GM12878 (cell line): ENCODE data around the gene NSMCE3. TPM values are rescaled to one million over a fixed set of nuclear protein-coding genes. Genes with fewer than 3 reads are reported as not detected.
A peak's percentile ranks its signal among the peaks of the same experiment; 100 is the strongest.

ENCODE experiments used
- ATF7 ChIP-seq: fragments of 450-650 bp; IDR thresholded peaks from 2 replicates; pipeline ENCODE4 v1.6.1; 2016; ENCODE audit warnings: low read depth, mild to moderate bottlenecking
- BCL11A ChIP-seq: IDR thresholded peaks from 2 replicates; pipeline ENCODE4 v1.6.1; 2011; ENCODE audit warnings: low read depth, low read length
- BHLHE40 ChIP-seq, 2 experiments: fragments of 450-650 bp in 1 of 2; IDR thresholded peaks; 2 replicates each; pipeline ENCODE4 v1.6.1; 2011 to 2017; ENCODE audit warnings: low read depth in 2 of 2, borderline replicate concordance in 1 of 2, improper control_type of control experiment in 1 of 2, low read length in 1 of 2, mild to moderate bottlenecking in 1 of 2
- CREB1 ChIP-seq: IDR thresholded peaks from 2 replicates; pipeline ENCODE4 v1.6.1; 2012; ENCODE audit warnings: low read depth, mild to moderate bottlenecking, inconsistent platforms
- CREM ChIP-seq: IDR thresholded peaks from 2 replicates; pipeline ENCODE4 v1.6.1; 2014; ENCODE audit warnings: antibody characterized with exemption, low read depth
- DPF2 ChIP-seq: fragments of 450-650 bp; IDR thresholded peaks from 2 replicates; pipeline ENCODE4 v1.6.1; 2017; ENCODE audit warnings: mild to moderate bottlenecking
- EP300 ChIP-seq, 2 experiments: fragments of 150-350 bp in 1 of 2; IDR thresholded peaks; 2 replicates each; pipeline ENCODE4 v1.6.1; 2011 to 2012; ENCODE audit warnings: low read depth in 2 of 2, low read length in 2 of 2, borderline replicate concordance in 1 of 2, improper control_type of control experiment in 1 of 2, inconsistent platforms in 1 of 2; ENCODE audit not compliant: control insufficient read depth in 1 of 2
- RUNX3 ChIP-seq: IDR thresholded peaks from 2 replicates; pipeline ENCODE4 v1.6.1; 2012; ENCODE audit warnings: low read length, inconsistent platforms
- ZBED1 ChIP-seq: IDR thresholded peaks from 2 replicates; pipeline ENCODE4 v1.6.1; 2016; ENCODE audit warnings: borderline replicate concordance
- polyA plus RNA-seq, 11 experiments: library from polyadenylated mRNA; depleted of rRNA in 4 of 11; unstranded in 6 of 11; stranded (reverse) in 5 of 11; fragments of >200 nt; fragmentation: Nextera tagmentation in 4 of 11; fragmentation: Illumina TruSeq in 1 of 11; extraction: Ambion mirVana in 4 of 11; extraction: Trizol in 1 of 11; gene quantifications; 1 replicate in 1 of 11; 2 replicates in 10 of 11; pipeline versions ENCODE4 v1.2.1 to v1.2.3, GENCODE V29; 2011 to 2016; ENCODE audit warnings: inconsistent platforms in 2 of 11, missing spikeins in 2 of 11, low read depth in 1 of 11
- total RNA-seq, 4 experiments: library from RNA; depleted of rRNA in 3 of 4; stranded (reverse); fragments of >200 nt in 3 of 4; fragmentation: Illumina TruSeq in 1 of 4; extraction: Trizol in 1 of 4; gene quantifications; 2 replicates each; pipeline versions ENCODE4 v1.2.1 to v1.2.3, GENCODE V29; 2013 to 2021
- TF ChIP-seq, protein P1 (sequence below): fragments of 450-650 bp; IDR thresholded peaks from 2 replicates; pipeline ENCODE4 v1.6.1; 2018; ENCODE audit warnings: mild to moderate bottlenecking, low read depth, moderate library complexity; ENCODE audit not compliant: partially characterized antibody
- TF ChIP-seq, protein P2 (sequence below): IDR thresholded peaks from 2 replicates; pipeline ENCODE4 v1.6.1; 2011; ENCODE audit warnings: borderline replicate concordance, low read depth, mild to moderate bottlenecking, moderate library complexity, low read length; ENCODE audit not compliant: insufficient read depth, poor library complexity, severe bottlenecking

NSMCE3 gene
- total and polyA plus RNA-seq, 10 of the 15 experiments (the other 5 are each of a cell fraction or from before 2014, with no cell fraction given), result 3.7 to 30.0 (median 19.2) TPM

DNA sequence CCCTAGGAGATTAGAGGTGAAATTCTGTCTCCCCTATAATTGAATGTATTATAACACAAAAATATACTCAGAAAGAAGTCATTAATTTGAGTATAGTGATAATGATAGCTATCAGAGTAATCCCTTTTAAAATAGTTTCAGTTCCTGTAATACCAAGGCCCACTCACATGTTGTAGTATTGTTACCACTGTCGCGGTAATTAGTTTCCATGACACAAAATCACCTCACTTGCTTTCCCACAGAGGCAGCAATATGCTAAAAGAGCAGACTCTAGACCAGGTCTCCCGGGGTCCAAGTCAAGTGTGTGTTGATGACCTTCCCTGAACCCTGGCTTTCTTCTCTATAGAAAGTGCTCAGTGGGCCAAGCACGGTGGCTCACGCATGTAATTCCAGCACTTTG is 39.5 kb upstream of the NSMCE3 start (continued):
- TF ChIP-seq, protein P1, sequence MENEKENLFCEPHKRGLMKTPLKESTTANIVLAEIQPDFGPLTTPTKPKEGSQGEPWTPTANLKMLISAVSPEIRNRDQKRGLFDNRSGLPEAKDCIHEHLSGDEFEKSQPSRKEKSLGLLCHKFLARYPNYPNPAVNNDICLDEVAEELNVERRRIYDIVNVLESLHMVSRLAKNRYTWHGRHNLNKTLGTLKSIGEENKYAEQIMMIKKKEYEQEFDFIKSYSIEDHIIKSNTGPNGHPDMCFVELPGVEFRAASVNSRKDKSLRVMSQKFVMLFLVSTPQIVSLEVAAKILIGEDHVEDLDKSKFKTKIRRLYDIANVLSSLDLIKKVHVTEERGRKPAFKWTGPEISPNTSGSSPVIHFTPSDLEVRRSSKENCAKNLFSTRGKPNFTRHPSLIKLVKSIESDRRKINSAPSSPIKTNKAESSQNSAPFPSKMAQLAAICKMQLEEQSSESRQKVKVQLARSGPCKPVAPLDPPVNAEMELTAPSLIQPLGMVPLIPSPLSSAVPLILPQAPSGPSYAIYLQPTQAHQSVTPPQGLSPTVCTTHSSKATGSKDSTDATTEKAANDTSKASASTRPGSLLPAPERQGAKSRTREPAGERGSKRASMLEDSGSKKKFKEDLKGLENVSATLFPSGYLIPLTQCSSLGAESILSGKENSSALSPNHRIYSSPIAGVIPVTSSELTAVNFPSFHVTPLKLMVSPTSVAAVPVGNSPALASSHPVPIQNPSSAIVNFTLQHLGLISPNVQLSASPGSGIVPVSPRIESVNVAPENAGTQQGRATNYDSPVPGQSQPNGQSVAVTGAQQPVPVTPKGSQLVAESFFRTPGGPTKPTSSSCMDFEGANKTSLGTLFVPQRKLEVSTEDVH, result no peak
- peak; percentile 96 for TF ChIP-seq ZBED1
- TF ChIP-seq RUNX3, result peak; percentile 84
- peak; percentile 39; the same call in 1 of the 2 replicates for TF ChIP-seq DPF2
- peak; percentile 73 for TF ChIP-seq ATF7
- TF ChIP-seq, protein P2, sequence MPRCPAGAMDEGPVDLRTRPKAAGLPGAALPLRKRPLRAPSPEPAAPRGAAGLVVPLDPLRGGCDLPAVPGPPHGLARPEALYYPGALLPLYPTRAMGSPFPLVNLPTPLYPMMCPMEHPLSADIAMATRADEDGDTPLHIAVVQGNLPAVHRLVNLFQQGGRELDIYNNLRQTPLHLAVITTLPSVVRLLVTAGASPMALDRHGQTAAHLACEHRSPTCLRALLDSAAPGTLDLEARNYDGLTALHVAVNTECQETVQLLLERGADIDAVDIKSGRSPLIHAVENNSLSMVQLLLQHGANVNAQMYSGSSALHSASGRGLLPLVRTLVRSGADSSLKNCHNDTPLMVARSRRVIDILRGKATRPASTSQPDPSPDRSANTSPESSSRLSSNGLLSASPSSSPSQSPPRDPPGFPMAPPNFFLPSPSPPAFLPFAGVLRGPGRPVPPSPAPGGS, result peak; percentile 83
- TF ChIP-seq CREB1, result peak; percentile 79
- peak; percentile 75 to 83; a peak in 3 of 4 replicates for TF ChIP-seq EP300 (IDR thresholded peaks at IDR 0.05; ENCODE audit: borderline replicate concordance in 1 of 2, control insufficient read depth in 1 of 2, low read depth in 2 of 2, low read length in 2 of 2)
- TF ChIP-seq BCL11A, result peak; percentile 80
- peak; percentile 71 for TF ChIP-seq CREM
- peak; percentile 63 to 71; a peak in 2 of 4 replicates for TF ChIP-seq BHLHE40 (IDR thresholded peaks at IDR 0.05; ENCODE audit: borderline replicate concordance in 1 of 2, low read depth in 2 of 2, low read length in 1 of 2)
